HepG2 (cell line): ENCODE data around the gene TPSB2. TPM values are rescaled to one million over a fixed set of nuclear protein-coding genes. Genes with fewer than 3 reads are reported as not detected.

Source experiments
- AHR ChIP-seq: IDR thresholded peaks from 2 replicates; pipeline ENCODE4 v1.6.1; 2018; ENCODE audit warnings: missing genetic modification reagents, missing compliant biosample characterization
- ARNT2 ChIP-seq: sonication (generic); formaldehyde crosslinking; IDR thresholded peaks from 2 replicates; pipeline ENCODE4 v1.8.0; 2022; ENCODE audit warnings: mild to moderate bottlenecking, low read depth, missing genetic modification reagents, moderate library complexity
- ARNTL ChIP-seq: sonication (generic); formaldehyde crosslinking; IDR thresholded peaks from 2 replicates; pipeline ENCODE4 v1.4.0; 2020; ENCODE audit warnings: mild to moderate bottlenecking, missing genetic modification reagents
- MLLT10 ChIP-seq: sonication (generic); formaldehyde crosslinking; IDR thresholded peaks from 2 replicates; pipeline ENCODE4 v1.4.0; 2020; ENCODE audit warnings: missing genetic modification reagents
- MYC ChIP-seq: sonication (generic); formaldehyde crosslinking; IDR thresholded peaks from 2 replicates; pipeline ENCODE4 v1.9.0; 2021; ENCODE audit warnings: missing genetic modification reagents, borderline replicate concordance
- NR2F6 ChIP-seq, 2 experiments: IDR thresholded peaks; 2 replicates each; pipeline ENCODE4 v1.6.1; 2016; ENCODE audit warnings: antibody characterized with exemption in 1 of 2, mild to moderate bottlenecking in 1 of 2
- RARG ChIP-seq: sonication (generic); formaldehyde crosslinking; IDR thresholded peaks from 2 replicates; pipeline ENCODE4 v1.4.0; 2020; ENCODE audit warnings: low read depth, mild to moderate bottlenecking, missing genetic modification reagents
- SKI ChIP-seq: fragments of 450-650 bp; IDR thresholded peaks from one replicate; pipeline ENCODE4 v1.6.1; 2018; ENCODE audit warnings: mild to moderate bottlenecking; ENCODE audit not compliant: partially characterized antibody
- SP2 ChIP-seq: sonication (generic); formaldehyde crosslinking; IDR thresholded peaks from 2 replicates; pipeline ENCODE4 v1.5.1; 2020; ENCODE audit warnings: mild to moderate bottlenecking, missing genetic modification reagents
- STAG1 ChIP-seq: sonication (generic); formaldehyde crosslinking; IDR thresholded peaks from 2 replicates; pipeline ENCODE4 v1.4.0; 2020; ENCODE audit warnings: missing genetic modification reagents
- TBP ChIP-seq: sonication (generic); formaldehyde crosslinking; IDR thresholded peaks from 2 replicates; pipeline ENCODE4 v1.5.0; 2020; ENCODE audit warnings: missing genetic modification reagents
- ZBTB7B ChIP-seq: sonication (generic); formaldehyde crosslinking; IDR thresholded peaks from 2 replicates; pipeline ENCODE4 v1.4.0; 2020; ENCODE audit warnings: missing genetic modification reagents
- ZFP36L2 ChIP-seq: sonication (generic); formaldehyde crosslinking; IDR thresholded peaks from 2 replicates; pipeline ENCODE4 v1.4.0; 2020; ENCODE audit warnings: missing genetic modification reagents
- ZNF101 ChIP-seq: sonication (generic); formaldehyde crosslinking; IDR thresholded peaks from 2 replicates; pipeline ENCODE4 v1.4.0; 2020; ENCODE audit warnings: mild to moderate bottlenecking, low read depth, missing genetic modification reagents, borderline replicate concordance
- ZNF256 ChIP-seq: sonication (generic); formaldehyde crosslinking; conservative IDR thresholded peaks from 2 replicates; pipeline ENCODE4 v1.4.0; 2020; ENCODE audit warnings: missing genetic modification reagents
- ZNF263 ChIP-seq: sonication (generic); formaldehyde crosslinking; IDR thresholded peaks from 2 replicates; pipeline ENCODE4 v1.4.0; 2020; ENCODE audit warnings: missing genetic modification reagents
- ZNF530 ChIP-seq: sonication (generic); formaldehyde crosslinking; IDR thresholded peaks from 2 replicates; pipeline ENCODE4 v1.5.0; 2020; ENCODE audit warnings: low read depth, mild to moderate bottlenecking, missing genetic modification reagents
- ZNF629 ChIP-seq: sonication (generic); formaldehyde crosslinking; conservative IDR thresholded peaks from 2 replicates; pipeline ENCODE4 v1.5.0; 2020; ENCODE audit warnings: missing genetic modification reagents
- ZNF672 ChIP-seq: sonication (generic); formaldehyde crosslinking; IDR thresholded peaks from 2 replicates; pipeline ENCODE4 v1.8.1; 2022; ENCODE audit warnings: missing genetic modification reagents
- ZNF839 ChIP-seq: sonication (generic); formaldehyde crosslinking; IDR thresholded peaks from 2 replicates; pipeline ENCODE4 v1.4.0; 2020; ENCODE audit warnings: missing genetic modification reagents, mild to moderate bottlenecking, borderline replicate concordance
- ZSCAN12 ChIP-seq: sonication (generic); formaldehyde crosslinking; IDR thresholded peaks from 2 replicates; pipeline ENCODE4 v1.9.0; 2021; ENCODE audit warnings: mild to moderate bottlenecking, missing genetic modification reagents
- polyA plus RNA-seq, 8 experiments: library from polyadenylated mRNA; depleted of rRNA in 3 of 8; stranded (reverse) in 7 of 8; unstranded in 1 of 8; fragments of >200 nt; fragmentation: Illumina TruSeq in 4 of 8; extraction: Trizol in 4 of 8; gene quantifications; 2 replicates each; pipeline versions ENCODE4 v1.2.1 to v1.2.3, GENCODE V29; 2011 to 2016; ENCODE audit warnings: low read depth in 4 of 8, missing spikeins in 1 of 8, mixed read lengths in 1 of 8; ENCODE audit not compliant: insufficient read depth in 1 of 8
- total RNA-seq, 5 experiments: library from RNA; depleted of rRNA; stranded (reverse); fragments of >200 nt; fragmentation: Illumina TruSeq; extraction: Trizol; gene quantifications; 2 replicates each; pipeline ENCODE4 v1.2.3, GENCODE V29; 2016; ENCODE audit warnings: low read depth in 1 of 5
- TF ChIP-seq, protein P1 (sequence below): sonication (generic); formaldehyde crosslinking; IDR thresholded peaks from 2 replicates; pipeline ENCODE4 v1.5.0; 2020; ENCODE audit warnings: missing genetic modification reagents, mild to moderate bottlenecking, borderline replicate concordance
- TF ChIP-seq, protein P2 (sequence below): sonication (generic); formaldehyde crosslinking; IDR thresholded peaks from 2 replicates; pipeline ENCODE4 v1.5.0; 2020; ENCODE audit warnings: mild to moderate bottlenecking, low read depth, missing genetic modification reagents, borderline replicate concordance
- TF ChIP-seq, protein P3 (sequence below): IDR thresholded peaks from 2 replicates; pipeline ENCODE4 v1.6.1; 2016; ENCODE audit warnings: low read depth, borderline replicate concordance
- TF ChIP-seq, protein P4 (sequence below): sonication (generic); formaldehyde crosslinking; IDR thresholded peaks from 2 replicates; pipeline ENCODE4 v1.5.0; 2020; ENCODE audit warnings: missing genetic modification reagents

Gene TPSB2
- total and polyA plus RNA-seq, 2 of the 13 experiments (the other 11 are each of a cell fraction or from before 2014, with no cell fraction given): not detected

DNA sequence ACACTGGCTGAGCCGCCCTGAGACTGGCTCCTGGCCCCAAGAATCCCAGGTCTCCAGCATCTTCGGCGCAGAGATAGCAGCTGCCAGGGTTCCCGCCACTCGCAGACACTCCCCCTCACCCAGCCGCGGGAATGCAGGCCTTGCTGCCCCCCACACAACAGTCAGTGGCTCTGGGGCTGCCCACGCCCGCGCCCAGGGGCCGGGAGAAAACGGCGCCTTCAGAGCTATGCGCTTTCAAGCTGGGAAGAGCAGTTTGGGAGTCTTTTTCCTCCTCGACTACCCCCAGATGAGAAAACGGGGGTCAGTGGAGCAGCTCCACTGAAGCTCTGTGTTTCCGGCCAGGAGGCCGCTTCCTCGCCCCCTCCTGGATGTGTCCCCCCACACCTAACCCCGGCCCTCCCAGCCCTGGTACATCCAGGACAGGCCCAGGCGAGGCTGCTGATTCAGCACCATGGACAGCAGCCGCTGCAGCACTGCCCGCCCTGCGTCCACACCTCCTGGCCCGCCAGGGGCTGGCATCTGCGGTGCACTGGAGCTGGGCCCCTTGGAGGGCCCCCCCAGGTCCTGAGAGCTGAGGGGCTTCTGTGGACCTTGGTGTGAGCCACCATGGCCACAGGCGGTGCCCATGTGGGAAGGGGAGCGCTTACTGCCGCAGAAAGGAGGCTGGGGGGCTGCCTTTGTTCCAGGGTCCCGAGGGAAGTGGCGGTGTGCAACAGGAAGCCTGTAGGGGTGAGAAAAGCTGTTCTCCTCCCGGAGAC is 41.4 kb downstream of the TPSB2 start (continued):
- TF ChIP-seq ZBTB7B (CRISPR knock-in tag): no peak
- TF ChIP-seq ARNT2: peak; percentile 67; the same call in 1 of the 2 replicates
- TF ChIP-seq ZNF101 (CRISPR knock-in tag): 0 out of 2 replicates have a peak, but pooled peaks have one; percentile 35
- TF ChIP-seq, protein P1, sequence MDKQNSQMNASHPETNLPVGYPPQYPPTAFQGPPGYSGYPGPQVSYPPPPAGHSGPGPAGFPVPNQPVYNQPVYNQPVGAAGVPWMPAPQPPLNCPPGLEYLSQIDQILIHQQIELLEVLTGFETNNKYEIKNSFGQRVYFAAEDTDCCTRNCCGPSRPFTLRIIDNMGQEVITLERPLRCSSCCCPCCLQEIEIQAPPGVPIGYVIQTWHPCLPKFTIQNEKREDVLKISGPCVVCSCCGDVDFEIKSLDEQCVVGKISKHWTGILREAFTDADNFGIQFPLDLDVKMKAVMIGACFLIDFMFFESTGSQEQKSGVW: 0 out of 2 replicates have a peak, but pooled peaks have one; percentile 80
- no peak for TF ChIP-seq ZNF530
- TF ChIP-seq MYC (CRISPR knock-in tag): peak; percentile 46; the same call in 1 of the 2 replicates
- no peak for TF ChIP-seq MLLT10 (CRISPR knock-in tag)
- TF ChIP-seq, protein P2, sequence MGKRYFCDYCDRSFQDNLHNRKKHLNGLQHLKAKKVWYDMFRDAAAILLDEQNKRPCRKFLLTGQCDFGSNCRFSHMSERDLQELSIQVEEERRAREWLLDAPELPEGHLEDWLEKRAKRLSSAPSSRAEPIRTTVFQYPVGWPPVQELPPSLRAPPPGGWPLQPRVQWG: no peak
- no peak for TF ChIP-seq ZNF839 (CRISPR knock-in tag)
- TF ChIP-seq, protein P3, sequence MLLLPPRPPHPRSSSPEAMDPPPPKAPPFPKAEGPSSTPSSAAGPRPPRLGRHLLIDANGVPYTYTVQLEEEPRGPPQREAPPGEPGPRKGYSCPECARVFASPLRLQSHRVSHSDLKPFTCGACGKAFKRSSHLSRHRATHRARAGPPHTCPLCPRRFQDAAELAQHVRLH: peak; percentile 70; the same call in 1 of the 2 replicates
- TF ChIP-seq ZNF629 (CRISPR knock-in tag): 0 out of 2 replicates have a peak, but pooled peaks have one; percentile 11
- TF ChIP-seq ARNTL (CRISPR knock-in tag): peak; percentile 74
- TF ChIP-seq ZNF672: no peak
- TF ChIP-seq ZFP36L2: 0 out of 2 replicates have a peak, but pooled peaks have one; percentile 56
- TF ChIP-seq, protein P4, sequence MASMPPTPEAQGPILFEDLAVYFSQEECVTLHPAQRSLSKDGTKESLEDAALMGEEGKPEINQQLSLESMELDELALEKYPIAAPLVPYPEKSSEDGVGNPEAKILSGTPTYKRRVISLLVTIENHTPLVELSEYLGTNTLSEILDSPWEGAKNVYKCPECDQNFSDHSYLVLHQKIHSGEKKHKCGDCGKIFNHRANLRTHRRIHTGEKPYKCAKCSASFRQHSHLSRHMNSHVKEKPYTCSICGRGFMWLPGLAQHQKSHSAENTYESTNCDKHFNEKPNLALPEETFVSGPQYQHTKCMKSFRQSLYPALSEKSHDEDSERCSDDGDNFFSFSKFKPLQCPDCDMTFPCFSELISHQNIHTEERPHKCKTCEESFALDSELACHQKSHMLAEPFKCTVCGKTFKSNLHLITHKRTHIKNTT (CRISPR knock-in tag): no peak
- no peak for TF ChIP-seq NR2F6 (IDR thresholded peaks at IDR 0.05)
- TF ChIP-seq NR2F6 (CRISPR knock-in tag; IDR thresholded peaks at IDR 0.05): no peak
- no peak for TF ChIP-seq STAG1 (CRISPR knock-in tag)
- TF ChIP-seq TBP (CRISPR knock-in tag): no peak
- peak; percentile 78; the same call in 1 of the 2 replicates for TF ChIP-seq ZNF256 (CRISPR knock-in tag)
- TF ChIP-seq AHR (CRISPR knock-in tag): peak; percentile 87; the same call in 1 of the 2 replicates
- TF ChIP-seq SKI: no peak
- TF ChIP-seq ZNF263 (CRISPR knock-in tag): peak; percentile 65
- no peak for TF ChIP-seq SP2 (CRISPR knock-in tag)
- peak; percentile 81; the same call in 1 of the 2 replicates for TF ChIP-seq ZSCAN12
- no peak for TF ChIP-seq RARG
